ENCODE measurements around the gene C13orf42.
A peak's percentile ranks its signal among the peaks of the same experiment; 100 is the strongest.
"Not testable (repeated sequence)": the region's sequence is repeated elsewhere in the genome, so short reads cannot be mapped to it uniquely, and the experiment has no call there.

- TF ChIP-seq CTCF (IDR thresholded peaks at IDR 0.05) = peak in 1 of 6 experiments; percentile 16
- TF ChIP-seq POLR2A (IDR thresholded peaks at IDR 0.05) = not testable (repeated sequence)
These were observed 9.8 kb upstream of the C13orf42 start for GRCh38 chr13:51120873-51121272.
